SK-N-SH treated with all-trans-retinoic acid at 6 μM for 48 hours (cell line): ENCODE results near the gene CDKN2C.

ENCODE experiments used
- ATAC-seq: fragments of 200-7000 bp; cut with Tn5 transposase; 3 replicates; pipeline ENCODE4 v1.9.1; 2020; ENCODE audit warnings: mild to moderate bottlenecking, moderate library complexity
- ARNTL ChIP-seq: fragments of 450-650 bp; formaldehyde crosslinking; IDR thresholded peaks from 2 replicates; pipeline ENCODE4 v1.5.0; 2020; ENCODE audit warnings: low read depth, mild to moderate bottlenecking, moderate library complexity, borderline replicate concordance
- BACH2 ChIP-seq: fragments of 250-450 bp; sonication (Bioruptor Pico); IDR thresholded peaks from 2 replicates; pipeline ENCODE4 v1.9.0; 2021; ENCODE audit warnings: mild to moderate bottlenecking, borderline replicate concordance
- CSDC2 ChIP-seq: fragments of 250-450 bp; sonication (Bioruptor Pico); IDR thresholded peaks from 2 replicates; pipeline ENCODE4 v1.5.0; 2020; ENCODE audit warnings: mild to moderate bottlenecking, moderate library complexity
- CSRNP3 ChIP-seq: fragments of 250-450 bp; sonication (Bioruptor Pico); IDR thresholded peaks from 2 replicates; pipeline ENCODE4 v1.5.1; 2021; ENCODE audit warnings: mild to moderate bottlenecking, moderate library complexity
- ESRRG ChIP-seq: fragments of 250-450 bp; sonication (Bioruptor Pico); IDR thresholded peaks from 2 replicates; pipeline ENCODE4 v1.6.1; 2021; ENCODE audit warnings: mild to moderate bottlenecking
- GLIS3 ChIP-seq: fragments of 250-450 bp; sonication (Bioruptor Pico); IDR thresholded peaks from 2 replicates; pipeline ENCODE4 v1.5.0; 2020; ENCODE audit warnings: mild to moderate bottlenecking, moderate library complexity
- ISL1 ChIP-seq: fragments of 250-450 bp; sonication (Bioruptor Pico); IDR thresholded peaks from 2 replicates; pipeline ENCODE4 v2.1.2; 2022; ENCODE audit warnings: mild to moderate bottlenecking, moderate library complexity
- OSR1 ChIP-seq: fragments of 250-450 bp; sonication (Bioruptor Pico); IDR thresholded peaks from 2 replicates; pipeline ENCODE4 v1.8.0; 2022; ENCODE audit warnings: moderate library complexity, mild to moderate bottlenecking, inconsistent platforms
- PATZ1 ChIP-seq: fragments of 250-450 bp; sonication (Bioruptor Pico); IDR thresholded peaks from 2 replicates; pipeline ENCODE4 v1.8.0; 2020; ENCODE audit warnings: mild to moderate bottlenecking, moderate library complexity, borderline replicate concordance
- POU6F1 ChIP-seq: fragments of 250-450 bp; sonication (Bioruptor Pico); IDR thresholded peaks from 2 replicates; pipeline ENCODE4 v1.8.0; 2021; ENCODE audit warnings: low read depth, mild to moderate bottlenecking, moderate library complexity, borderline replicate concordance
- RARB ChIP-seq: fragments of 250-450 bp; sonication (Bioruptor Pico); IDR thresholded peaks from 2 replicates; pipeline ENCODE4 v1.8.0; 2021; ENCODE audit warnings: mild to moderate bottlenecking, moderate library complexity
- SNAI2 ChIP-seq: fragments of 250-450 bp; sonication (Bioruptor Pico); IDR thresholded peaks from 2 replicates; pipeline ENCODE4 v1.5.0; 2020; ENCODE audit warnings: mild to moderate bottlenecking, moderate library complexity
- TCF4 ChIP-seq: fragments of 250-450 bp; sonication (Bioruptor Pico); IDR thresholded peaks from 2 replicates; pipeline ENCODE4 v1.8.0; 2021; ENCODE audit warnings: mild to moderate bottlenecking, moderate library complexity, borderline replicate concordance
- TOX ChIP-seq: fragments of 250-450 bp; sonication (Bioruptor Pico); IDR thresholded peaks from 2 replicates; pipeline ENCODE4 v1.8.0; 2021; ENCODE audit warnings: mild to moderate bottlenecking, moderate library complexity, borderline replicate concordance
- TSHZ2 ChIP-seq: fragments of 250-450 bp; sonication (Bioruptor Pico); IDR thresholded peaks from 2 replicates; pipeline ENCODE4 v1.5.0; 2020; ENCODE audit warnings: mild to moderate bottlenecking, moderate library complexity
- ZC3H10 ChIP-seq: fragments of 250-450 bp; sonication (Bioruptor Pico); IDR thresholded peaks from 2 replicates; pipeline ENCODE4 v1.5.1; 2021; ENCODE audit warnings: mild to moderate bottlenecking, moderate library complexity
- ZFP3 ChIP-seq: fragments of 250-450 bp; sonication (Bioruptor Pico); IDR thresholded peaks from 2 replicates; pipeline ENCODE4 v1.5.0; 2020; ENCODE audit warnings: mild to moderate bottlenecking, moderate library complexity
- ZFP30 ChIP-seq: fragments of 450-650 bp; formaldehyde crosslinking; IDR thresholded peaks from 2 replicates; pipeline ENCODE4 v1.5.0; 2022; ENCODE audit warnings: mild to moderate bottlenecking, moderate library complexity
- ZNF565 ChIP-seq: fragments of 450-650 bp; formaldehyde crosslinking; conservative IDR thresholded peaks from 2 replicates; pipeline ENCODE4 v1.5.0; 2020; ENCODE audit warnings: low read depth, mild to moderate bottlenecking, moderate library complexity
- ZNF70 ChIP-seq: fragments of 450-650 bp; formaldehyde crosslinking; IDR thresholded peaks from 2 replicates; pipeline ENCODE4 v1.5.0; 2020; ENCODE audit warnings: mild to moderate bottlenecking, moderate library complexity
- ZNF8 ChIP-seq: fragments of 450-650 bp; formaldehyde crosslinking; IDR thresholded peaks from 2 replicates; pipeline ENCODE4 v1.5.0; 2020; ENCODE audit warnings: mild to moderate bottlenecking, moderate library complexity

CDKN2C gene

GRCh38 chr1:50973255-50973654, 3.2 kb downstream of the CDKN2C start:
- TF ChIP-seq ZFP30 (CRISPR knock-in tag) (no peak), POU6F1 (CRISPR knock-in tag) (no peak), RARB (CRISPR knock-in tag) (no peak), ARNTL (CRISPR knock-in tag) (no peak), CSDC2 (CRISPR knock-in tag) (no peak), ESRRG (no peak), ZNF8 (CRISPR knock-in tag) (no peak), TOX (CRISPR knock-in tag) (no peak), OSR1 (no peak), ZC3H10 (no peak), SNAI2 (CRISPR knock-in tag) (no peak)
- ATAC-seq = no peak

- ATAC-seq = no peak
- TF ChIP-seq ARNTL (CRISPR knock-in tag) = no peak
- TF ChIP-seq ISL1 (CRISPR knock-in tag) = no peak
- TF ChIP-seq ZNF8 (CRISPR knock-in tag) = no peak
- no peak for TF ChIP-seq TCF4 (CRISPR knock-in tag)
- TF ChIP-seq CSDC2 (CRISPR knock-in tag) = no peak
- no peak for TF ChIP-seq ZFP3 (CRISPR knock-in tag)
- no peak for TF ChIP-seq SNAI2 (CRISPR knock-in tag)
- no peak for TF ChIP-seq ZNF565 (CRISPR knock-in tag)
- TF ChIP-seq TOX (CRISPR knock-in tag) = no peak
- no peak for TF ChIP-seq OSR1
- no peak for TF ChIP-seq POU6F1 (CRISPR knock-in tag)
- no peak for TF ChIP-seq ZC3H10
- no peak for TF ChIP-seq GLIS3 (CRISPR knock-in tag)
- no peak for TF ChIP-seq PATZ1 (CRISPR knock-in tag)
Measured at GRCh38 chr1:50973875-50974617, 4.0 kb downstream of the CDKN2C start.

GRCh38 chr1:50974618-50974935, 4.5 kb downstream of the CDKN2C start:
- TF ChIP-seq ESRRG (no peak), CSRNP3 (CRISPR knock-in tag) (no peak), RARB (CRISPR knock-in tag) (no peak), POU6F1 (CRISPR knock-in tag) (no peak), TSHZ2 (CRISPR knock-in tag) (no peak), SNAI2 (CRISPR knock-in tag) (no peak), ZC3H10 (no peak), TCF4 (CRISPR knock-in tag) (no peak), GLIS3 (CRISPR knock-in tag) (no peak), OSR1 (no peak), BACH2 (no peak), ZNF565 (CRISPR knock-in tag) (no peak), ZFP30 (CRISPR knock-in tag) (no peak), ZNF70 (no peak)
- ATAC-seq = no peak
